Right lobe of liver (tissue), 4 donors: ENCODE data around the gene HECA.

Experiments
- POLR2A ChIP-seq: fragments of 450-650 bp; IDR thresholded peaks from one replicate; pipeline ENCODE4 v1.6.1; 2017; ENCODE audit warnings: antibody characterized with exemption, mild to moderate bottlenecking
- TF ChIP-seq, protein P1 (sequence below), 4 donors: fragments of 200-600 bp in 3 of 4; fragments of 450-650 bp in 1 of 4; IDR thresholded peaks; one replicate each; pipeline versions ENCODE4 v1.5.1 to v1.8.0; 2016 to 2022; ENCODE audit warnings: antibody characterized with exemption in 4 of 4, mild to moderate bottlenecking in 2 of 4
- donor health status: DM: no; HTN: no; CAD: no.
- donor health status: DM: no; HTN: no; CAD: no.
- donor health status: DM: no; HTN: yes; CAD: no.

DNA sequence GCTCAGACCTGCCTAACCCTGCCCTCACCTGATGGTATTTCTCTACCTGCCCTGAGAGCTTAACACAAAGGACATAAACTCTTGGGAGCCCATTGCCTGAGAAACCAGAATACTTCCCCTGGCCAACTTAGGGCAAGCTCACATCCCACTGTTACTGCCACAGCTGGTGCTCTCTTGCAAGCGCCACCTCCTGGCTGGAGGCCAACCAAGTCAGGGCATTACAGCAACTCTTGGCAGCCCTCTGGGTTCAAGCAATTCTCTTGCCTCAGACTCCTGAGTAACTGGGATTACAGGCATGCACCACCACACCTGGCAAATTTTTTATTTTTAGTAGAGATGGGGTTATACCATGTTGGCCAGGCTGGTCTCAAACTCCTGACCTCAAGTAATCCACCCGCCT lies 70.1 kb downstream of the HECA start:
- TF ChIP-seq, protein P1, sequence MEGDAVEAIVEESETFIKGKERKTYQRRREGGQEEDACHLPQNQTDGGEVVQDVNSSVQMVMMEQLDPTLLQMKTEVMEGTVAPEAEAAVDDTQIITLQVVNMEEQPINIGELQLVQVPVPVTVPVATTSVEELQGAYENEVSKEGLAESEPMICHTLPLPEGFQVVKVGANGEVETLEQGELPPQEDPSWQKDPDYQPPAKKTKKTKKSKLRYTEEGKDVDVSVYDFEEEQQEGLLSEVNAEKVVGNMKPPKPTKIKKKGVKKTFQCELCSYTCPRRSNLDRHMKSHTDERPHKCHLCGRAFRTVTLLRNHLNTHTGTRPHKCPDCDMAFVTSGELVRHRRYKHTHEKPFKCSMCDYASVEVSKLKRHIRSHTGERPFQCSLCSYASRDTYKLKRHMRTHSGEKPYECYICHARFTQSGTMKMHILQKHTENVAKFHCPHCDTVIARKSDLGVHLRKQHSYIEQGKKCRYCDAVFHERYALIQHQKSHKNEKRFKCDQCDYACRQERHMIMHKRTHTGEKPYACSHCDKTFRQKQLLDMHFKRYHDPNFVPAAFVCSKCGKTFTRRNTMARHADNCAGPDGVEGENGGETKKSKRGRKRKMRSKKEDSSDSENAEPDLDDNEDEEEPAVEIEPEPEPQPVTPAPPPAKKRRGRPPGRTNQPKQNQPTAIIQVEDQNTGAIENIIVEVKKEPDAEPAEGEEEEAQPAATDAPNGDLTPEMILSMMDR (IDR thresholded peaks at IDR 0.05), result no peak
- no peak for TF ChIP-seq POLR2A
